Measurements from ENCODE around the gene DAND5. TPM values are rescaled to one million over a fixed set of nuclear protein-coding genes. Genes with fewer than 3 reads are reported as not detected.

Gene DAND5
- total and polyA plus RNA-seq, 9 of the 15 experiments (the other 6 are each of a cell fraction or from before 2014, with no cell fraction given) = 0.22 to 0.83 (median 0.60) TPM

DNA sequence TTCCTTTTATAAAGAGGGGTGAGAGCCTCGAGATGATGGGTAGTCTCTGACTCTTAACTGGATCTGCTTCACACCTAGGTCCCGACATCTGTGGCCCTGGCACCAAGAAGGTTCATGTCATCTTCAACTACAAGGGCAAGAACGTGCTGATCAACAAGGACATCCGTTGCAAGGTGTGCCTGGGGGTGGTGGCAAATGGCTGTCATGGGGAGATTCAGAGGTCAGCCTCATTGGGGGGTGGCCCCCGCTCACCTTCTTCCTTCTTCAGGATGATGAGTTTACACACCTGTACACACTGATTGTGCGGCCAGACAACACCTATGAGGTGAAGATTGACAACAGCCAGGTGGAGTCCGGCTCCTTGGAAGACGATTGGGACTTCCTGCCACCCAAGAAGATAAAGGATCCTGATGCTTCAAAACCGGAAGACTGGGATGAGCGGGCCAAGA is 29.4 kb upstream of the DAND5 start (continued):
- TF ChIP-seq YY1 (IDR thresholded peaks at IDR 0.05; ENCODE audit: borderline replicate concordance in 1 of 3, control insufficient read depth in 1 of 3, extremely low read depth in 1 of 3, insufficient read depth in 3 of 3, insufficient read length in 1 of 3, insufficient replicate concordance in 2 of 3, low read depth in 1 of 3, low read length in 2 of 3) (no peak), RAD51 (IDR thresholded peaks at IDR 0.05; ENCODE audit: borderline replicate concordance, low read depth) (no peak), SMARCA5 (IDR thresholded peaks at IDR 0.05) (no peak), OTX1 (CRISPR knock-in tag; IDR thresholded peaks at IDR 0.05) (no peak), SIRT6 (IDR thresholded peaks at IDR 0.05; ENCODE audit: low read depth, low read length) (peak; percentile 48), KLF1 (tag; IDR thresholded peaks at IDR 0.05) (no peak), MLLT1 (IDR thresholded peaks at IDR 0.05) (no peak), CBFA2T3 (IDR thresholded peaks at IDR 0.05) (no peak), CREB3 (tag; conservative IDR thresholded peaks at IDR 0.05; ENCODE audit: low read depth) (no peak), FOXP4 (CRISPR knock-in tag; IDR thresholded peaks at IDR 0.05; ENCODE audit: borderline replicate concordance) (peak; percentile 62; the same call in 1 of the 2 replicates), FOXK1 (CRISPR knock-in tag; IDR thresholded peaks at IDR 0.05; ENCODE audit: borderline replicate concordance) (0 out of 2 replicates have a peak, but pooled peaks have one; percentile 37), MAX (CRISPR knock-in tag; IDR thresholded peaks at IDR 0.05) (no peak), SMAD2 (IDR thresholded peaks at IDR 0.05; ENCODE audit: low read depth, low read length) (no peak), GABPA (tag; conservative IDR thresholded peaks at IDR 0.05; ENCODE audit: low read depth) (no peak), NR1H2 (CRISPR knock-in tag; IDR thresholded peaks at IDR 0.05) (no peak), AFF1 (IDR thresholded peaks at IDR 0.05; ENCODE audit: low read depth in 1 of 2, partially characterized antibody in 2 of 2) (no peak), PHB (CRISPR knock-in tag; IDR thresholded peaks at IDR 0.05) (no peak), TARDBP (IDR thresholded peaks at IDR 0.05) (no peak), DLX4 (CRISPR knock-in tag; IDR thresholded peaks at IDR 0.05) (no peak), XRCC3 (IDR thresholded peaks at IDR 0.05) (no peak)

All from K562 (cell line).